Endothelial cell of hepatic sinusoid (primary cell): ENCODE measurements around the gene VSIG8.

ENCODE experiments used
- in situ Hi-C: cut with HindIII; loops from 2 replicates; pipeline ENCODE4 v1.10.0; 2017; ENCODE audit warnings: low sequenced_read_pairs

The VSIG8 gene

DNA sequence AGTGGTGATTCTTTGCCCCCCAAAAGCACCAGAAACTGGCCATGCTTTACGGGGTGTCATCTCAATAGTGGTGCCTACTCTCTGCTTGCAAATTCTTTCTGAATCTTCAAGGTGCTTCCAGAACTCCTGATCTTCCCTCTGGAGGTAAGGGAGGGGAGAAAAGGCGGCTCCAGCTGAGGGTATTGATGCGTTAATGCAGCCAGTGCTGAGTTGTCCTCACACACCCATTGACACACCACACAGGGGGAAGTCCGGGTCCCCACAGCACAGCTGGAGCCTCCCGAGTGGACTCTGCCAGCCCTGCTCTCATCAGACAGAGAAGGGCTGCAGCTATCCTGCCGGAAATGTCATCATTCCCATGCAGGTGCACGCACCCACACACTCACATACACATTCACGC, 1.2 kb downstream of the VSIG8 start:
- in situ Hi-C loops: no loop called here

GRCh38 chr1:159860456-159860855, 2.0 kb downstream of the VSIG8 start:
- in situ Hi-C loops: no loop called here

- in situ Hi-C loops: no loop called here
Measured at GRCh38 chr1:159859767-159860322, 2.6 kb downstream of the VSIG8 start.

DNA sequence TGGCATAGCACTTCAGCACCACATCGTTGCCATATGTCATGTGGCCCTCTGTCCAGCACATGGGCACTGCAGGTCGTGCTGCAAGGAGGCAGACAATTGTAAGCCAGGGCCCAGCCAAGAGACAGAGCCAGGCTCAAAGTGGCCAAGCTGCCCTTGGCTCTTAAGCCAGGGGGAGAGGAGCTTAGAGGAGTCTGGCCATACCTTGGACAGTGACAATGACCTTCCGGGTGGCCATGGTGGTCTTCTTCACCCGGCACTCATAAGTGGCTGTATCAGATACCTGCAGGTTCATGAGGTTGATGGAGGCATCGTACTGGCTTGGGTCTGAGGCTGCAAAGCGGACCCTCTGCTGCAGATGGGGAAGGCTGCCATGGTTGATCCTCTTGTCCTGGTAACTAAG, 4.6 kb downstream of the VSIG8 start:
- in situ Hi-C loops: no loop called here

GRCh38 chr1:159856576-159856975, 5.9 kb downstream of the VSIG8 start:
- in situ Hi-C loops: no loop called here

DNA sequence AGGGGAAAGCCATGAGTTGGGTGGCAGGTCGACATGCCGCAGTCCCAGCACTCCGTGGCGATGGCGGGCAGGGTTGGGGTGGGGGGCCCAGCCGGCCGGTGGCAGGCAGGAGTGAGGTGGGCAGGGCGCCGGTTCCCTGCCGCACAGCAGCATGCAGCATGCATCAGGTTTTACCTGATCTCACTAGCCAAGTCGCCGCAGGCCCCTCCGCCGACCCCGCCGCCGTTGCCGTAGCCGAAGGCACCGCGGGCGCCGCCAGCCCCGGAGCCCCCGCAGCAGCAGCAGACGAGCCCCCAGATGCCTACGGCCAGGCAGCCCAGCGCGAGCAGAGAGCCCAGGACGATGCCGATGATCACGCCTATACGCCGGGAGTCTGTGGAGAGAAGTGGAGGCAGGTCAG, 6.7 kb downstream of the VSIG8 start:
- in situ Hi-C loops: no loop called here

GRCh38 chr1:159854693-159855192, 7.7 kb downstream of the VSIG8 start:
- in situ Hi-C loops: no loop called here

DNA sequence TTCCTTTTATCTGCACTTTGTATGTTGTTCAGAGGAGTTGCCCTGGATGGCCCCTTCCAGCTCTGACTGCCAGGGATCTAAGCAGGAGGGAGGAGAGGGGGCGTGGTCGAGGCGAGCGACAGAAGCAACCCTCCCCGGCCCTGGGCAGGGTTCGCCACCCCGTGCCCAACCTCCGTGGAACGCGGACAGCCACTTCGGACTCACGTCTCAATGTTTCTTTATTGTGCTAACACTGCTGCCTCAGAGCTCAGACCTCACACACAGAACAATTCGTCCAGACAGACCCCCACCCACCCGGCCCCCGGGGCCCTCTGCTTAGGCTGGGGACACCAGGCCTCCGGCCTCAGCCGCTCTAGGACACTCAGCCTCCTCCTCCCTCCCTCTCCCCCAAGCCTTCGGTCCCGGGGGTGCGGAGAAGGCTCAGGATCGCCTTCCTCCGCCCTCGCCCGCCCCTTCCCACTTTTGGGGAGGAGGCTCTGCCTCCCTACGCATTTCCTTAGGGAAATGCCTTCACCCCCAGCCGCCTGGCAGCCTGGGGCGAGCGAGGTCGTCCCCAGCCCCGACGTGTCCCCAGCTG, 8.3 kb downstream of the VSIG8 start:
- in situ Hi-C loops: no loop called here

GRCh38 chr1:159853417-159854115, 8.9 kb downstream of the VSIG8 start:
- in situ Hi-C loops: no loop called here

GRCh38 chr1:159851407-159851806, 11.1 kb downstream of the VSIG8 start:
- in situ Hi-C loops: no loop called here

DNA sequence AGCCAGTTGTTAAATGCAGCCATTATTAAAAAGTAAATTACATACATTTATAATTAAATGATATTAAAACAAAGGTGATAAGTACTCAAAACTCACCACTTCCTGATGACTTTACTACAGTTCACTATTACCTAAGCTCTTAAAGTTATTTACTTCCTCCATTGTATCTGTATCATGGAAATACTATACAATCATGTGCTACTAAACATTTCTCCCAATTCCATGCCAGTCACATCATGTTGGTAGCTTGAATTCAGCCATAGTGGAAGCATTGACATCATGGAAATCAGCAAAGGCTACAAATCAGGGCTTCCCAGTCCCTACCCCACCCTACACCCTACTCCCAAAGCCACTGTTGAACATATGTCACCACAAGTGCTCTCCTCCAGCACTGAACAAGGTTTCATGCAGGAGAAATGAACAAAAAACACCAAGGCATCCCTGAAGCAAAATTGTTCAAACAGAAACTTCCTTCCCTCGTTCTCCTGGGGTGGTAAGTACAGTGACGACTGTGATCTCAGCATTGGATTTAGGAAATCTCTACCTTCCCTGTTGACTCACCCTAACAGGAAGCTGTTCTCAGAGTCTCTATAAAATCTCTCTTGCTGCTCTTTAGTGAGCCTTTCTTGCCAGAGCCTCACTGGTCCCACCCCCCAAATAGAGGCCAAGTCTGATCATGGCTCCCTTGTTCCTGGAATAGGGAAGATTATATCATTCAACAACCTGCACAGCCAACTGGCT, 12.7 kb downstream of the VSIG8 start:
- in situ Hi-C loops: no loop called here

DNA sequence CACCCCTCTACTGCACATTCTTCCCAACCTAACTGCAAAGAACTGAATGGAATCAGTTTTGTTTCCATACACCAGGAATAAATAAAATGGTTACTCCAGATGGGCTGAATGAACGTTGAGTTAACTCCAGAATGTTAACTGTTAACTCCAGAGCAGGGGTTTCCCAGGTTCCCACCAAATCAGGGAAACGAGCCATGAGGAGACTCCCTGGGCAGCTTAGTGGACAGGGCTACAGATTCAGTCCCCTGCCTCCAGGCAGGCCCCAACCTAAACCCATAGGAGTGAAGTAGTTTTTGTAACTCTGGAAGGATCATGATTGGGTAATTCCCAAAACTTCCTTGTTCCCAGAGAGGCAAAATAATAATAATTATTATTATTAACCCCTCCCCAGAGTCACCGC, 14.1 kb downstream of the VSIG8 start:
- in situ Hi-C loops: no loop called here

DNA sequence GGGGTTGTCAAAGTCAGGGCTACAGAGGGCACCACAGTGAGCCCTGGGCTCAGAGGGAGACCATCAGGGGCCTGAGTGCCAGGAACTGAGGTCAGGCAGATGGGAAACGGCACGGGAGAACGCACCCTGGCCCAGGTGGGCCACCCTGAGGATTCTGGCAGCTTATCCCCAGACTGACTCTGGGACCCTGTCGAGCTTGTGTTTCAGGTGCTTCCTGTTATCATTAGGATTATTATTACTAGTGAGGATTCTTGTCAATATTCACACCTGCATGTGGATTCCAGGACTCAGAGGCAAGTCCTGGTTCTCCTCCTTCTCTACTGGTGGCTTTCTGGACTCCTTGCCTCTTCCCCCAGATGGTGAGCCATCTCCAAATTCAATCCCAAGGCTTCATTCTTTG, 15.2 kb downstream of the VSIG8 start:
- in situ Hi-C loops: no loop called here

DNA sequence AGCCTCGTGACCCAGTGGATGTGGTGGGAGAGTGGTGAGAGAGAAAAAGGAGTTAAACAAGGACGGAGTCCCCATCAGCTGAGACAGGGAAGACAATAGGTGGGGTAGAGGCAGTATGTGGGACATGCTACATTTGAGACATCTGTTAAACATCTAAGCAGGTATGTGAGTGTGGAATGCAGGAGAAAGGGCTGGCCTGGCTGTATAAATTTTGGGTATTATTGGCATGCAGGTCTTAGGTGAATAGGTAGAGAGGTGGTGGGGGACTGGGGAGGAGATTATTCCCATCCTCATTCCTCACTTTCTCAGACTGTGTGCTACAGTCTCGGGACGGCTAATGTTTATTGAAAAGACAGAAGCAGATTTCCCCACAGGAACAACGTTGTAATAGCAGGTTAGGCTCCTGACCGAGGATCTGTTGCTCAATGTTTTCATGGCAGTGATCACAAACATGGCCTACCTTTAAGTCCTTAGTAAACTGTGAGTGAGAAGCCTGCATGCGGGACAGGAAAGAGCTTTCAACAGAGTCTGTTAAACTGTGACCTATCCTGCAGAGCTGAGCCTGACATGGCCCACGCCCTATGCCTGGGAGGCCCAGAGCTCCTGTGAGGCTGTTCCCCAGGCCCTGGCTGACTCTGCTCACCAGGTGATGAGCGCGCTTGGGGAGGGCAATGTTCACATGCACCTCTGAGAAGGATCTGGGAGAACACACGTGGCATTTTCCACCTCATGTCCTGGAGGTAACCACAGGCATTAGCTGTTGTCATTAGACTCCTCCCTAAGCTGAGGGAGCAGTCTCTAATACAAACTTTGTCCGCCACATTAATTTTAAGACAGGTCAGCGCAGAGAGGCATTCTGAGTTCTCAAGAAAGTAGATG, 16.5 kb downstream of the VSIG8 start:
- in situ Hi-C loops: no loop called here

DNA sequence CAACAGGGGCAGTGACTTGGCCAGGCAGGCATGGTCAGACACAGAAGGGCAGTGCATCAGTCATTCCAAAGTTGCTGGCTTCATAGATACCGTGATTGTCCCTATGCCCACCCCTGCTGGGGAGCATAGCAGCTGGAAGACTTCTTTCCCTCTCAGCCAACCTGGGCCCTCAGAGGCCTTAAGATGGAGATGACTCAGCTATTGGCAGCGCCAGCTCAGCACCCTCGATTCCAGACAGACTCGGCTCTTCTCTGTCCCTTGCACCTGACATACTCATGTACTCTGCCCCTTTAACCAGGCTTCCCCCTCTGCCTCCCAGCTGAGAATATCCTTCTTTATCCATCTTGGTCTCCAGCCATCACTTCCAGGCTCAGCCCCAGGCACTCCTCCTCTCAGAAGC, 19.0 kb downstream of the VSIG8 start:
- in situ Hi-C loops: no loop called here

GRCh38 chr1:159841749-159842148, 20.7 kb downstream of the VSIG8 start:
- in situ Hi-C loops: no loop called here

DNA sequence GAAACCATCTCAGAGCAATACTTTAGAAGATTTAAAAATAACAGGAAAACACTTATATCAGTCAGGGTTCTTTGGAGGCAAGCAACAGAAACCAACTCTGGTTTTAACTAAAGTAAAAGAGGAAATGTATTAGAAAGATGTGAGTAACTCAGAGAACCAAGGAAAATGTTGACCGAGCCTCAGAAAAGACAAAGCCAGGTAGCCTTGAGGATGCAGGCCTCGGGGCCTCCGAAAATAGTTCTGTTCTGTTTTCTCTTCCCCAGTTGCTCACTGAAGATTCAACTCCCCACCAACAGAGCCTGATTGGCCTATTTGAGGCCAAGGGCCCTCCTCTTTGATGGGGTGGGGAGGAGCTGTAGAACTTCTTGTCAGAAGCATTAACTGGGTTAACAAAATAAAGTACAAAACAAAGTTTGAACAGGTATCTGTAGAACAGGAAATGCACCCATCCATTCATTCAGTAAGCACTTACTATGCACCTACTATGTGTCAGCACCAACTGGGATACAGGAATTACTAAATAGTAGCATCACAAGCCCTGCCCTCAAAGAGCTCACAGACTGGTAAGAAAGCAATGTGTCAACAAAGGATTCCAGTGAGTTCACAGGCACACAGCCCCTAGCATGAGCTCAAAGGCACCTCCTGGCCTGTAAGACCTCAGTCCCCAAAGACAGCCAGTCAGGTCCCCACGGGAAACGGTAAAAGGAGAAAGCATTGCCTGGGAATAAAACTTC, 23.2 kb downstream of the VSIG8 start:
- in situ Hi-C loops: no loop called here

DNA sequence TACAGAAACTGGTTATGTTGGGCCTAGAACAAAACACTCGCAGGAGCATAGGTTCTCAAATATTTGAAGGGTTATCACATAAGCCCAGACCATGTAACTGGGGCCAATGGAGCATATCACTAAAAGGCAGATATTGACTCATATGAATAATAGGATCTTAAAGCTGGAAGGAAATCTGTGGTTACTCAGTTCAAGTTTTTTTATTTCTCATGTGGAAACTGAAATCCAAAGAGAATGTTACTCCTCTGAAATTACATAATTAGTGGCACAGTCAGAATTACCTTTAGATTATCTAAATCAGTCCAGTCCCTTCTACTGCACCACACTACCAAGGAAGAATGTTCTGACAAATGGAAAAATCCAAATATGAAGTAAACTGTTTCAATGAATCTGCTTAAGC, 23.7 kb downstream of the VSIG8 start:
- in situ Hi-C loops: no loop called here

DNA sequence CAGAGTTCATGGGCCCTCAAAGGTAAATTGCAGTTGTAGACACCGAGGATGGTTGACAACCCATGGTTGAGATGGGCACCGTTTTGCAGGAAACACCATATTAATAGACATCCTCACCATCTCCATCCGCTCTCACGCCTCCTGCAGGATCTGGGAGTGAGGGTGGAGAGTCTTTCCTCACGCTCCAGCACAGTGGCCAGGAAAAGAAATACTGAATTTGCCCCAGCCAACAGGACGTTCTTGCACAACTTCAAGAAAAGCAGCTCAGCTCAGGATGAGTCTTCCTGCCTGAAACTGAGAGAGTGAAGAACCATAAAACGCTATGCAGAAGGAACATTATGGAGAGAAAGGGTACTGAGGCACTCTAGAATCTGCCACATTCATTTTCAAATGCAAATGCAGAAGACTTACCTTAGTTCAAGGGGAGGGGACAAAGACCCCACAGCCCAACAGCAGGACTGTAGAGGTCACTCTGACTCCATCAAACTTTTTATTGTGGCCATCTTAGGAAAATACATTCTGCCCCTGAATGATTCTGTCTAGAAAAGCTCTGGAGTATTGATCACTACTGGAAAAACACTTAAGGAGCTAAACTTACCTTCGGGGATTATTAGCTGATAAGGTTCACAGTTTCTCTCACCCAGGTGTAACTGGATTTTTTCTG, 26.5 kb downstream of the VSIG8 start:
- in situ Hi-C loops: no loop called here

DNA sequence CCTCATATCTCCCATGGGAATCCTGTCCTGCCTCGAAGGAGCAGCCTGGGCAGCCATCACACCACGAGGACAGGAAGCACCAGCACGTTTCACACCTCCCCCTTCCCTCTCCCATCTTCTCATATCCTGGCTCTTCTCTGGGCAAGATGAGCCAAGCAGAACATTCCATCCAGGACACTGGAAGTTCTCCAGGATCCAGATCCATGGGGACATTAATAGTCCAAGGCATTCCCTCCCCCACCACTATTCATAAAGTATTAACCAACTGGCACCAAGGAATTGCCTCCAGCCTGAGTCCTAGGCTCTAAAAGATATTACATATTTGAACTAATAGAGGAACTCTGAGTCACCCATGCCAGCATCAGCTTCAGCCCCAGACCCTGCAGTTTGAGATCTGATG, 27.1 kb downstream of the VSIG8 start:
- in situ Hi-C loops: no loop called here
